K562 (cell line): ENCODE results near the gene LOC101059915.

Experiments
- ATAC-seq: fragments of 200-7000 bp; cut with Tn5 transposase; 3 replicates; pipeline ENCODE4 v1.9.1; 2020; ENCODE audit warnings: moderate library complexity
- BruUV-seq: library from RNA; stranded (reverse); fragments of 400-500 nt; replicated peaks from 2 replicates; lab custom pipeline; 2021; lab: Mats Ljungman, UMichigan
- CTCF ChIA-PET: fragments of 300-600 bp; formaldehyde crosslinking; extraction: SDS; loops from one replicate; lab custom pipeline; 2021; ENCODE audit warnings: low intra/inter-chr PET ratio; lab: Yijun Ruan, JAX
- POLR2A ChIA-PET: fragments of 300-600, 350-650 bp; sonication (Branson Sonifier 250); formaldehyde crosslinking; extraction: SDS; loops from one replicate; lab custom pipeline; 2021; ENCODE audit warnings: antibody characterized with exemption, inconsistent platforms; lab: Yijun Ruan, JAX
- DNase-seq, 4 experiments: peaks; one replicate each; pipeline versions ENCODE4 v3.0.0 to v3.0.0-alpha.2; 2011 to 2018; ENCODE audit warnings: low spot score in 3 of 4, mixed read lengths in 3 of 4; ENCODE audit errors: extremely low read depth in 1 of 4
- FAIRE-seq: peaks from 2 replicates; lab custom pipeline; 2011; peaks lifted over from hg19 to GRCh38; lab: Jason Lieb, UNC
- H2AFZ ChIP-seq: 2 replicates; pipeline ENCODE4 v1.6.0; 2011; ENCODE audit warnings: low read depth, low read length, control low read depth, inconsistent platforms
- H3K27ac ChIP-seq: fragments of 200-600 bp; 3 replicates; pipeline ENCODE4 v1.8.0; 2011; ENCODE audit warnings: low read depth, mild to moderate bottlenecking, control low read depth, inconsistent platforms, low read length, moderate library complexity, mixed read lengths; ENCODE audit errors: extremely low read depth
- H3K27me3 ChIP-seq, 2 experiments: fragments of 300-600 bp in 1 of 2; 2 replicates in 1 of 2; 3 replicates in 1 of 2; pipeline versions ENCODE4 v1.6.0 to v1.8.0; 2011; ENCODE audit warnings: inconsistent platforms in 2 of 2, low read length in 2 of 2, mild to moderate bottlenecking in 1 of 2, mixed read lengths in 1 of 2, moderate library complexity in 1 of 2; ENCODE audit not compliant: control insufficient read depth in 2 of 2, insufficient read depth in 2 of 2
- H3K36me3 ChIP-seq: fragments of 300-600 bp; 3 replicates; pipeline ENCODE4 v1.8.0; 2011; ENCODE audit warnings: mild to moderate bottlenecking, low read length, inconsistent platforms; ENCODE audit not compliant: control insufficient read depth, insufficient read depth
- H3K4me1 ChIP-seq, 2 experiments: fragments of 200-600 bp in 1 of 2; replicated peaks in 1 of 2; 2 replicates in 1 of 2; 3 replicates in 1 of 2; pipeline versions ENCODE4 v1.5.1 to v1.8.0; 2011; ENCODE audit warnings: inconsistent platforms in 2 of 2, low read length in 2 of 2, mild to moderate bottlenecking in 1 of 2, mixed read lengths in 1 of 2, moderate library complexity in 1 of 2; ENCODE audit not compliant: control insufficient read depth in 2 of 2, insufficient read depth in 2 of 2
- H3K4me2 ChIP-seq: 2 replicates; pipeline ENCODE4 v1.6.1; 2011; ENCODE audit warnings: low read length, control low read depth, inconsistent platforms, mixed read lengths; ENCODE audit not compliant: insufficient read depth
- H3K4me3 ChIP-seq: fragments of 200-600 bp; sonication (generic), shearing (Covaris generic); 2 replicates; pipeline ENCODE4 v1.5.1; 2016; ENCODE audit warnings: control low read depth, inconsistent platforms
- H3K79me2 ChIP-seq: fragments of 200-600 bp; 3 replicates; pipeline ENCODE4 v1.8.0; 2011; ENCODE audit warnings: low read length, inconsistent platforms; ENCODE audit not compliant: control insufficient read depth, insufficient read depth
- H3K9ac ChIP-seq, 2 experiments: 2 replicates each; pipeline versions ENCODE4 v1.6.0 to v1.6.1; 2011; ENCODE audit warnings: low read depth in 2 of 2, low read length in 2 of 2, control low read depth in 1 of 2, inconsistent platforms in 1 of 2, mild to moderate bottlenecking in 1 of 2, mixed read lengths in 1 of 2; ENCODE audit not compliant: insufficient read depth in 1 of 2
- H3K9me1 ChIP-seq: one replicate; pipeline ENCODE4 v1.6.0; 2011; ENCODE audit warnings: inconsistent platforms, mild to moderate bottlenecking, low read length, moderate library complexity; ENCODE audit not compliant: control insufficient read depth, insufficient read depth
- H3K9me3 ChIP-seq: replicated peaks from 2 replicates; pipeline ENCODE4 v1.5.1; 2011; ENCODE audit warnings: low read depth, low read length, inconsistent platforms; ENCODE audit not compliant: control insufficient read depth, insufficient read depth
- H4K20me1 ChIP-seq: replicated peaks from 2 replicates; pipeline ENCODE4 v1.6.1; 2011; ENCODE audit warnings: low read length, inconsistent platforms, mixed read lengths; ENCODE audit not compliant: control insufficient read depth, insufficient read depth
- FOXJ2 ChIP-seq: fragments of 200-800 bp; sonication (Bioruptor generic); IDR thresholded peaks from 2 replicates; pipeline ENCODE4 v1.6.1; 2016; ENCODE audit warnings: missing genetic modification characterization, missing compliant biosample characterization
- NR2F6 ChIP-seq: fragments of 450-650 bp; formaldehyde crosslinking; IDR thresholded peaks from 2 replicates; pipeline ENCODE4 v1.4.0; 2020; ENCODE audit warnings: mild to moderate bottlenecking
- PHF20 ChIP-seq: fragments of 450-650 bp; IDR thresholded peaks from 2 replicates; pipeline ENCODE4 v1.6.1; 2018; ENCODE audit not compliant: partially characterized antibody
- POLR2AphosphoS5 ChIP-seq: IDR thresholded peaks from 2 replicates; pipeline ENCODE4 v1.6.1; 2011; ENCODE audit warnings: mild to moderate bottlenecking, low read depth, low read length, moderate library complexity; ENCODE audit not compliant: control insufficient read depth, insufficient read depth
- SP1 ChIP-seq: sonication (generic); formaldehyde crosslinking; IDR thresholded peaks from 2 replicates; pipeline ENCODE4 v1.8.1; 2022; ENCODE audit warnings: mild to moderate bottlenecking, missing genetic modification reagents
- SRSF3 ChIP-seq: fragments of 200-400 bp; formaldehyde crosslinking; IDR thresholded peaks from 2 replicates; pipeline ENCODE4 v1.6.1; 2016; ENCODE audit warnings: mild to moderate bottlenecking, low read length, moderate library complexity; ENCODE audit not compliant: insufficient read depth
- TCF15 ChIP-seq: fragments of 250-450 bp; sonication (Bioruptor Pico); IDR thresholded peaks from 2 replicates; pipeline ENCODE4 v1.8.0; 2022; ENCODE audit warnings: moderate library complexity, mild to moderate bottlenecking, inconsistent platforms
- ZNF586 ChIP-seq: fragments of 450-650 bp; formaldehyde crosslinking; conservative IDR thresholded peaks from 2 replicates; pipeline ENCODE4 v1.4.0; 2020; ENCODE audit warnings: mild to moderate bottlenecking, moderate library complexity
- ZNF766 ChIP-seq: fragments of 200-800 bp; sonication (Bioruptor generic); conservative IDR thresholded peaks from 2 replicates; pipeline ENCODE4 v1.6.1; 2016; ENCODE audit warnings: missing genetic modification characterization, missing compliant biosample characterization
- ZNF830 ChIP-seq: fragments of 250-450 bp; sonication (Bioruptor Pico); IDR thresholded peaks from 2 replicates; pipeline ENCODE4 v1.5.0; 2021; ENCODE audit warnings: mild to moderate bottlenecking
- WGBS: fragments of 100-300 bp; shearing (Covaris generic); methylation state at CpG from one replicate; pipeline ENCODE4 v1.1.6; 2016; ENCODE audit warnings: low coverage, mixed read lengths; ENCODE audit not compliant: insufficient coverage; ENCODE audit errors: missing lambda C conversion rate; 5-methylcytosine and 5-hydroxymethylcytosine counted together
- in situ Hi-C: fragments of 300-500 bp; cut with MboI; formaldehyde crosslinking; loops from 4 replicates; pipeline ENCODE4 v1.15.0; 2018; ENCODE audit warnings: inconsistent platforms, mixed read lengths
- intact Hi-C: fragments of 100-400 bp; cut with micrococcal nuclease; formaldehyde crosslinking; loops from 2 replicates; pipeline ENCODE4 v1.14.2; 2022
- TF ChIP-seq, protein P1 (sequence below): IDR thresholded peaks from 2 replicates; pipeline ENCODE4 v1.6.1; 2011; ENCODE audit not compliant: insufficient read length; ENCODE audit errors: extremely low read depth

LOC101059915 gene

DNA sequence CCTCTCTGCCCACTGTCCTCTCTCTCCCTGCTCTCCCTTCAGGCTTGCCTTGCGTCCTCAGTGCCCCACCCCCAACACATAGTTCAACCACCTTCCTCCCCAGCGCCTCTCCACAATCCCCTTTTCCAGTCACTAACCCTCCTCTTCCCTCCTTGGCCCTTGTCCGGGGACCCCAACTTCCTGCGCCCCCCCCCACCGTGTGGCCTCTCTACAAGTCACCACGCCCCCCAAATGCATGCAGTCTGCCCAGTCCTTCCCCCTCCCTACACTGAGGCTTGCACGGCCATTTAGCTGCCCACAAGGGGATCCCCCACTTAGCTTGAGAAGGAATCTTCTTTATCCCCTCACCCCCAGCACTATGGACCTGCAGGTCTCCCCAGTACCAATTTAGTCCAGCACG is 49.6 kb upstream of the LOC101059915 start (continued):
- TF ChIP-seq ZNF830 (CRISPR knock-in tag) (no peak), SRSF3 (no peak), SP1 (CRISPR knock-in tag) (no peak), POLR2AphosphoS5 (no peak), PHF20 (no peak), NR2F6 (CRISPR knock-in tag) (no peak), TCF15 (CRISPR knock-in tag) (no peak), ZNF586 (CRISPR knock-in tag) (no peak)
- TF ChIP-seq, protein P1, sequence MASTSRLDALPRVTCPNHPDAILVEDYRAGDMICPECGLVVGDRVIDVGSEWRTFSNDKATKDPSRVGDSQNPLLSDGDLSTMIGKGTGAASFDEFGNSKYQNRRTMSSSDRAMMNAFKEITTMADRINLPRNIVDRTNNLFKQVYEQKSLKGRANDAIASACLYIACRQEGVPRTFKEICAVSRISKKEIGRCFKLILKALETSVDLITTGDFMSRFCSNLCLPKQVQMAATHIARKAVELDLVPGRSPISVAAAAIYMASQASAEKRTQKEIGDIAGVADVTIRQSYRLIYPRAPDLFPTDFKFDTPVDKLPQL = no peak

GRCh38 chrX:71618303-71618721 is 49.0 kb upstream of the LOC101059915 start, which contains the start of gene CXCR3:
CXCR3 (minus strand) TSS chrX:71618511; CDS start chrX:71618449, 62 bp downstream.
- Histone ChIP-seq H2AFZ (no peak within 1 kb of the TSS), H3K27ac (no peak within 1 kb of the TSS), H3K27me3 (peaks cover 0 to 16% of the 10 kb centered on the region in 2 experiments; a peak in 3 of 5 replicates), H3K9me1 (no peaks in the 10 kb centered on the region), H3K9ac (no peak within 1 kb of the TSS; a peak in 1 of 4 replicates), H3K4me2 (no peak within 1 kb of the TSS), H3K79me2 (no peaks in the 10 kb centered on the region), H3K4me3 (no peak within 1 kb of the TSS), H3K4me1 (peaks cover 0 to 18% of the 10 kb centered on the region in 2 experiments; a peak in 2 of 5 replicates), H3K36me3 (no peaks in the 10 kb centered on the region), H3K9me3 (no peaks in the 10 kb centered on the region), H4K20me1 (no peaks in the 10 kb centered on the region)
- 19% methylated on average over 4 of the region's 4 CpGs for WGBS
- intact Hi-C loops (no loop called here), in situ Hi-C loops (no loop called here)
- no peak for ATAC-seq
- POLR2A ChIA-PET = no interaction called here
- CTCF ChIA-PET = no interaction called here
- TF ChIP-seq ZNF766 (CRISPR knock-in tag) = peak; percentile 64; the same call in 1 of the 2 replicates
- TF ChIP-seq FOXJ2 = no peak
- no peak for FAIRE-seq
- DNase-seq = no peak
- BruUV-seq = no TSS peak
